GM21390 (cell line): ENCODE measurements around the gene PIP5K1C.
"Not testable (repeated sequence)": the region's sequence is repeated elsewhere in the genome, so short reads cannot be mapped to it uniquely, and the experiment has no call there.

Experiments used
- ATAC-seq: cut with Tn5 transposase; IDR thresholded peaks from one replicate; pipeline ENCODE4 v1.9.1; 2021; ENCODE audit not compliant: unreplicated experiment

The PIP5K1C gene

DNA sequence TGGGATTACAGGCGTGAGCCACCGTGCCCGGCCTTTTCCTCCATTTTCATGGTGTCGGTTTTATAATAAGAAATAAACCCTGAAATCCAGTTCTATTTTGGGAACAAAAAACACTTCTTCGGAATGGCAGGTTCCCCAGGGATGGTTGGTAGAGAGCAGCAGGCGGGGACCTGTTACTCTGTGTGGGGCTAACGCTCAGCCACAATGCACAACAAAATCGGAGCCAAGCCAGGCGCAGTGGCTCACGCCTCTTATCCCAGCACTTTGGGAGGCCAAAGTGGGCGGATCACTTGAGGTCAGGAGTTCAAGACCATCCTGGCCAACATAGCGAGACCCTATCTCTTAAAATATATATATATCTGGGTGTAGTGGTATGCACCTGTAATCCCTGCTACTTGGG, 99.2 kb downstream of the PIP5K1C start:
- no peak for ATAC-seq

DNA sequence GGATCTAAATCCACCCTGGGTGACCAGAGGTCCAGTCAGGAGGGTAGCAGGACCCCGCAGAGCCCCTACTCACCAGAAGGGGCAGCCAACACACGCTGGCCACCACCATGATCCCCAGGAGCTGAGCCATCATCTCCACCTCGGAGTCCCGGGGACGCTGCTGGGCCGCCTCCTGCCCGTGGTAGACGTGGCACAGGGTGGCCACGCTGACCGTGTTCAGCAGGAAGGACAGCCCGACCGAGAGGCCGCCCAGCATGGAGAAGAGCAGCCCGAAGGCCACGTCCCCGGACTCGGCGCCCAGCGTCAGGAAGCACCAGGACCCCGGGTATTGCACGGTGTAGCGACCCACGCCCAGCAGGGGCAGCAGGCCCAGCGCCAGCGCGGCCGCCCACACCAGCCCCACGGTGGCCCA, 100.5 kb downstream of the PIP5K1C start:
- ATAC-seq = no peak

DNA sequence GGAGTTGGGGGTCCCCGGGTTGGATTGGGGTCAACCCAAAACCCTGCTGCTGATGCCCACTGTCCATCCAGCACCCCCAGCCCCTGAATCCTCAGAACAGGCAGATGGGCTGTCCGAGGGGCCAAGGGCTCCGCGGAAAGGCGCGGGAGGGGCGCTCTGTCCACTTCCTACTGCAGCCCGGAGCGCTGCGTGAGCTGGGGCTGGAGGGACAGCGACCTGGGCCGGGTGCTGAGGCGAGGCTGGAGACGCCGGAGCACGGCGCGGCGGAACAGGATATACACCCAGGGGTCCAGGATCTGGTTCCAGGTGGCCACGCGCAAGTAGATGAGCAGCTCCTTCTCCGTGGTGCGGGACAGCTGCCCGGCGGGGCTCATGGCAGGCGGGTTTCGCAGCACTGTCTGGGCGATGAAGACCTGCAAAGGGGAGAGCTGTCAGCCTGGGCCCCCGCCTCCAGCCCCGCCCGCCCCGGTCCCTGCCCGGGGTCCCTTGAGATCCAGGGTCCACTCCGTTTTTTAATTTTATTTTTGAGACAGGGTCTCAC, 104.7 kb downstream of the PIP5K1C start:
- no peak for ATAC-seq

DNA sequence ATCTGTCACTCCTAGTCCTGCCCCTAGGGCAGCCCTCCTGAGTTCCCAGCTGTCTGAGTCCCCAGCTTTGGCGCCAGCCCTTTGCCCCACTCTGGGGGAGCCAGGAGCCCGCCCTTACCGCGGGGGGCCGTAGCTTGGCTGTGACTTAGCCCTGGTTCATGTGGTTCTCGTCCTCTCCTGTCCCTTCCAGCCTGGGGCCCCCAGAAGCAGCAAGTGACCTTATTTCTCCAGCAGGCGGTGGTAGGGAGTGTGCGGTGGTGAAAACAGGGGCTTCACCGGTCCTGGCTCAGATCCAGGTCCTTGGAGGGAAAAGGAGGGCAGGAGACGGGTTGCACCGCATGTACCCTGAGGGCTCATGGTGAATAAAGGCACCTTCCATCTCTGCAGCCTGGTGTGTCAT, 107.1 kb downstream of the PIP5K1C start:
- no peak for ATAC-seq

DNA sequence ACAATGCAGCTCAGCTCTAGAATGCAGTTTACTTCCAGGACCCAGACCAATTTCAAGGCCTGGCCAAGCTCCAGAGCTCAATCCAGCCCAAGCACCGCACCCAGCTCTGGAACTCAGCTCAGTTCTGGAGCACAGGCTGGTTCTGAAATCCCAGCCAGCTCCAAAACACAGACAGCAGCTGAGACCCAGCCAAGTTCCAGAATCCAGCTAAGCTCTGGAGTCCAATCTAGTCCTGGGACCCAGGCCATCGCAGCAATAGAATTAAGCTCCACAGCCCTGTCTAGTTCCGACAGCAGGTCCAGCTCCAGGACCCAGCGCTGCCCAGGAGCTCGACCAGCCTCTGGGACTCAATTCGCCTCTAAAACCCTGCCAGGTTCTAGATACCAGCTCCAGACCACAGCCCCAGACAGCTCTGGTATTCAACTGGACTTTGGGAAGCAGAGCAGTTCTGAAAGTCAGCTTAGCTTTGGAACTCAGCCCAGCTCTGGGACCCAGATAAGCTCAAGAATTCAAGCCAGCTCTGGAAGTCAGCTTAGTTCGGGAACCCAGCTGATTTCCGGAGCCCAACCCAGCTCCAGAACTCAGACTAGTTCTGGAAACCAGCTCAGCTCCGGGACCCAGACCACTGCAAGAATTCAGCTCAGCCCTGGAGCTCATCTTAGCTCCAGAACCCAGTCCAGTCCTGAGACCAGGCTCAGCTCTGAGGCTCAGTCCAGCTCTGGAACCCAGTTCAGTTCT, 108.2 kb downstream of the PIP5K1C start:
- no peak for ATAC-seq

DNA sequence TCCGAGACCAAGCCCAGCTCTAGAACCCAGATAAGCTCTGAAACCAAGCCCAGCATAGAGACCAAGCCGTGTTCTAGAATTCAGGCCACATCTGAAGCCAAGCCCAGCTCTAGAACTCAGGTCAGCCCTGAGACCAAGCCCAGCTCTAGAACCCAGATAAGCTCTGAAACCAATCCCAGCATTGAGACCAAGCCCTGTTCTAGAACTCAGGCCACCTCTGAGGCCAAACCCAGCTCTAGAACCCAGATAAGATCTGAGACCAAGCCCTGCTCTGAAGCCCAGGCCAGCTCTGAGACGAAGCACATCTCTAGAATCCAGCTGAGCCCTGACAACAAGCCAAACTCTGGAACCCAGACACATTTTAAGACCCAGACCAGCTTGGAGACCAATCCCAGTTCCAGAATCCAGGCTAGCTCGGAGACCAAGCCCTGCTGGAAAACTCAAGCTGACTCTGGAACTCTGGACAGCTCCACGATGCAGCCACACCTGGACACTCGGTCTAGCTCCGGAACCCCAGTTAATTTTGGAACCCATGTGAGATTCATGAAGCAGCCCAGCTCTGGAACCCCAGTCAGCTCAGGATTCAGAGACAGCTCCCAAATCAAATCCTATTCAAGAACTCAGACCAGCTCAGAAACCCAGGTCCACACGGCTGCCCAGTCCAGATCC, 109.1 kb downstream of the PIP5K1C start:
- no peak for ATAC-seq

DNA sequence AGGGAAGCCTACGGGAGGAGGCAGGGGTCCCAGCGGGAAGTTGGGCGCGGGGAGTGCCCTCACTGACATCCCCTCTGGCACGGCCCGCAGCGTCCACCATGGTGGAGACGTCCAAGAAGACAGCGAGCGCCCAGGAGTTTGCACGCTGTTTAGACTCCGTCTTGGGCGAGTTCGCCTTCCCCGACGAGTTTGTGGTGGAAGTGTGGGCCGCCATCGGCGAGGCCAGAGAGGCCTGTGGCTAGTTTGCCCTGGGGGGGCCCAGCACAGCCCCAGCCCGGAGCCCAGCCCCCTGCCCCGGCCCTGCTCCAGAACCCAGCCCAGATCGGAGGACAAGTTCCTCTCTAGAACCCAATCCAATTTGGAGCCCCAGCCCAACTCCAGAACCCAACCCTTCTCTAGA, 110.3 kb downstream of the PIP5K1C start:
- no peak for ATAC-seq

DNA sequence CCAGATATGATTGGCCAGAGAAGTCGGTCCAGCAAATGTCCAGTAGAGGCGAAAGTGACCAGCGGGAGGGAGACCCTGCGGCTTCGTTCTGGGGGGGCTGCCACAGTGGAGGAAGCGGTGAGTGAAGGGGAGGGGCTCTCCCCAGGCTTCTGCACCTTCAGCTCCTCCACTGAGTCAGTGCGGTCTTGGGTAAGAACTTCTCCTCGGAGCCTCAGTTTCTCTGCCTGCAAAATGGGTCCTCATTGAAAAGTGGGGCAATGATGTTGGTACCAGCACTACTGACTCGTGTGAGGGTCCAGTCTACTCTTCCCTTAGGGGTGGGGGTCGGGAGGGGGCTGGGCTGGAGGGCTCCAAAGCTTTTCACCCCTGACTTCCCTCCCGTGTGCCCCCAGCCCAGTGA, 110.8 kb downstream of the PIP5K1C start:
- no peak for ATAC-seq

DNA sequence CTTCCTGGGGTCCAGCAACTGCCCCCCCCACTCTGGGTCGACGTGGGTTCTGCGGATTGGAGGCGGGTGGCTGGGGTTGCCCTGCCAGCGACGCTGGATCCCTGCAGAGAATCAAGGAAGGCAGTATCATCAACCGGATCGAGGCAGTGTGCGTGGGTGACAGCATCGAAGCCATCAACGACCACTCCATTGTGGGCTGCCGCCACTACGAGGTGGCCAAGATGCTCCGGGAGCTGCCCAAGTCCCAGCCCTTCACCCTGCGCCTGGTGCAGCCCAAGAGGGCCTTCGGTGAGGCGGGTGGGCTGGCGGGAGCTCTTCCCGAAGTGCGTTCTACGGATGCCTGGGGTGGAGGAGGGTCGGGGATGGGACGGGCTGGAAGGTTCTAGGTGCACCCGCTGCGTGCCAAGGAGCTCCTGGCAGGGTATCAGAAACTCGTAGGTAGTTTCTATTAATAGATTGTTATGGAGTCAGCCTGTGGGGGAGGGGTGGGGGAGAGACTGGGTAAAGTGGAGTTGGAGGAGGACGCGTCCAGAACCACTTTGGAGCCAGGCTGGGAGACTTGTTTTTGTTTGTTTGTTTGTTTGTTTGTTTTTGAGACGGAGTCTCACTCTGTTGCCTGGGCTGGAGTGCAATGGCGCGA, 113.4 kb downstream of the PIP5K1C start:
- ATAC-seq = no peak

DNA sequence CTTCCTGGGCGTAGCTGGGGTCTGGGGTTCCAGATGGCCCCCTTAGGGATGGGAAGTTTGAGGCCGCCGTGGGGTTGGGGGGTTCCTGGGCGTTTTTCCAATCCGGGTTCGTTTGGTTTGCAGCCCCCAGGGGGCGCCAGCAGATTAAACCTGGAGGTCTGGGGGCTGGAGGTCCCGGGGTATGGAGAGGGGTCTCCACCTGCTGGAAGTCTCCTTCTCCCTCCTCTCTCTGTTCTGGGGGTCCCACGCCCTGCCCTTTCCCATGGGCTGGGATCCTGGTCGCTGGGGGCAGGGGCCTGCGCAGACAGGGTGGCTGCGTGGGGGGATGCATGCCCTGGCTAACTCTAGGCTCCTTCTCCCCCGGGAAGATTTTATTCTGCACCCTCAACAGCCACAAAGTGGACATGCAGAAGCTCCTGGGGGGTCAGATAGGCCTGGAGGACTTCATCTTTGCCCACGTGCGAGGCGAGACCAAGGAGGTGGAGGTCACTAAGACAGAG, 114.1 kb downstream of the PIP5K1C start:
- ATAC-seq = no peak

DNA sequence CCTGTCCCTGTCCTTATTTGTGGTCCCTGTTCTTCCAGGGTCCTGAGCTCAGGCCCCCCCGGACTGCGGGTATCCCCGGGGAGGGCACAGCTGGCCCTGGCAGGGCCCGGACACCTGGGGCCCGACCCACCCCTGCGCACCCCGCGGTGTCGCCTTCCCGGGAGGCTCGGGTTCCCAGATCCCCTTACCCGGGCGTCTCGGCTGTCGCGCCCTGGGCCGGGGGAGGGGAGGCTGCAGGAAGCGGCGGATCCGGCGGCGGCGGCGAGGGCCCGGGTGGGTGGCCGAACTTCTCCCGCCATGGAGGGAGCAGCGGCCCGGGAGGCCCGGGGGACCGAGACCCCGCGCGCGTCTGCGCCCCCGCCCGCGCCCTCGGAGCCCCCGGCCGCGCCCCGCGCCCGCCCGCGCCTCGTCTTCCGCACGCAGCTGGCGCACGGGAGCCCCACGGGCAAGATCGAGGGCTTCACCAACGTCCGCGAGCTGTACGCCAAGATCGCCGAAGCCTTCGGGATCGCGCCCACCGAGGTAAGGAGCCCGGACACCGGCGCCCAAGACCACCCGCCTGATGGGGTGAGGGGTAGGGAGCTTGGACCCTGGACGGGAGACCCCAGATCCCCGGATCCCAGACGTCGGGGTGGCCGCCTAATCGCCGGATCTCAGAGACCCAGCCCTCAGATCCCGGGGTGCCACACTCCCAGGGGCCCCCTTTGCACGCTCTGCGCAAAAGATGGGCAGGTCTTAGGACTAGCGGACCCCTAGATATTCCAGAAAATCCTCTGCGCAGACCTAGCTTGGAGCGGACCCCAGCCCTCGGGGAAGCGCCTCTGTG, 114.8 kb downstream of the PIP5K1C start, which contains the start of gene GIPC3:
Gene GIPC3, plus strand, starts transcription at position 178 of the 826 bp plus-strand sequence. Its CDS starts 120 bp downstream, at position 298.
- no peak for ATAC-seq

DNA sequence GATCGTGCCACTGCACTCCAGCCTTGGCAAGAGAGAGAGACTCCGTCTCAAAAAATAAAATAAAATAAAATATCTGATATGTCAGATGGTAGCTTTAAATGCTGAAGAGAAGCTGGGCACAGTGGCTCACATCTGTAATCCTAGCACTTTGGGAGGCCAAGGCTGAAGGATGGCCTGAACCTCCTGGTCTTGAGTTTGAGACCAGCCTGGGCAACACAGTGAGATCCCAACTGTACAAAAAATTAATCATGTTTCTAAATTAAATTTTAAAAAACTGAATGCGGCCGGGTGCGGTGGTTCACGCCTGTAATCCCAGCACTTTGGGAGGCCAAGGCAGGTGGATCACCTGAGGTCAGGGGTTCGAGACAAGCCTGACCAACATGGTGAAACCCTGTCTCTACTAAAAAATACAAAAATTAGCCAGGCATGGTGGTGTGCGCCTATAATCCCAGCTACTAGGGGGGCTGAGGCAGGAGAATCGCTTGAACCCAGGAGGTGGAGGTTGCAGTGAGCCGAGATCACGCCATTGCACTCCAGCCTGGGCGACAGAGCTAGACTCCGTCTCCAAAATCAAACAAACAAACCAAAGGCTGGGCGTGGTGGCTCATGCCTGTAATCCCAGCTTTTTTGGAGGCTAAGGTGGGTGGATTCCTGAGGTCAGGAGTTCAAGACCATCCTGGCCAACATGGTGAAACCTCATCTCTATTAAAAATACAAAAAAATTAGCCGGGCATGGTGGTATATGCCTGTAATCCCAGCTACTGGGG, 116.0 kb downstream of the PIP5K1C start:
- not testable (repeated sequence) for ATAC-seq

DNA sequence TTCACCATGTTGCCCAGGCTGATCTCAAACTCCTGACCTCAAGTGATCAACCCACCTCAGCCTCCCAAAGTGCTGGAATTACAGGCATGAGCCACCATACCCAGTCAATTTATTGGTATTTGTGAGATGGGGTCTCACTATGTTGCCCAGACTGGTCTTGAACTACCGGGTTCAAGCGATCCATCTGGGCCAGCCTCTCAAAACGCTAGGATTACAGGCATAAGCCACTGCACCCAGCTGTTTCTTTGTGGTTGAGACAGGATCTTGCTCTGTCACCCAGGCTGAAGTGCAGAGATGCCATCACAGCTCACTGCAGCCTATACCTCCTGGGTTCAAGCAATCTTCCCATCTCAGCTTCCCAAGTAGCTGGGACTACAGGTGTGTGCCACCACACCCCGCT, 118.5 kb downstream of the PIP5K1C start:
- not testable (repeated sequence) for ATAC-seq
